GM12864 (cell line): Measurements from ENCODE around the gene KCNIP1.

Source experiments
- DNase-seq: peaks from one replicate; pipeline ENCODE4 v3.0.0-alpha.2; 2011; ENCODE audit warnings: low read depth
- H3K4me3 ChIP-seq: 2 replicates; pipeline ENCODE4 v1.5.1; 2011; ENCODE audit warnings: mild to moderate bottlenecking, low read depth, low read length, control low read depth
- CTCF ChIP-seq: IDR thresholded peaks from 2 replicates; pipeline ENCODE4 v1.5.1; 2011; ENCODE audit warnings: low read depth, mild to moderate bottlenecking, moderate library complexity, low read length, control low read depth, inconsistent platforms; ENCODE audit errors: missing control alignments

The KCNIP1 gene

GRCh38 chr5:170746961-170747340 is 243.1 kb downstream of the KCNIP1 start:
- TF ChIP-seq CTCF, result no peak
- no peak for DNase-seq

GRCh38 chr5:170747357-170747756 is 243.5 kb downstream of the KCNIP1 start:
- no peak overlapping the region for H3K4me3 ChIP-seq
- no peak for TF ChIP-seq CTCF
- DNase-seq, result no peak

More at GRCh38 chr5:170746961-170747340, 243.1 kb downstream of the KCNIP1 start:
- H3K4me3 ChIP-seq, result no peak overlapping the region

GRCh38 chr5:170747851-170748250 is 244.0 kb downstream of the KCNIP1 start:
- no peak overlapping the region for H3K4me3 ChIP-seq
- TF ChIP-seq CTCF, result no peak
- no peak for DNase-seq

- no peak for DNase-seq
- H3K4me3 ChIP-seq, result no peak overlapping the region
- no peak for TF ChIP-seq CTCF
These were observed 245.2 kb downstream of the KCNIP1 start for GRCh38 chr5:170748951-170749471.

- TF ChIP-seq CTCF, result no peak
- DNase-seq, result no peak
- no peak overlapping the region for H3K4me3 ChIP-seq
These were observed 246.2 kb downstream of the KCNIP1 start for GRCh38 chr5:170749911-170750431.

- H3K4me3 ChIP-seq, result no peak overlapping the region
- no peak for DNase-seq
- TF ChIP-seq CTCF, result no peak
These were observed 247.0 kb downstream of the KCNIP1 start for GRCh38 chr5:170750791-170751190.

GRCh38 chr5:170751631-170752030 is 247.8 kb downstream of the KCNIP1 start:
- no peak for TF ChIP-seq CTCF
- H3K4me3 ChIP-seq, result no peak overlapping the region
- DNase-seq, result no peak
